Stimulated activated CD4-positive, alpha-beta T cell treated with anti-CD3 and anti-CD28 coated beads, Interleukin-1b, Interleukin-23, amount 100 ng/mL, for 24 hours (primary cell): Measurements from ENCODE around the gene CCDC7.

Experiments used
- DNase-seq, 4 experiments: peaks; one replicate each; pipeline ENCODE4 v3.0.0-alpha.2; 2020; ENCODE audit warnings: low read depth in 4 of 4, low spot score in 1 of 4

Gene CCDC7

GRCh38 chr10:32923849-32924248, 477.9 kb downstream of the CCDC7 start:
- DNase-seq: no peak
